ENCODE measurements around the gene GNB3.
"Not testable (repeated sequence)": the region's sequence is repeated elsewhere in the genome, so short reads cannot be mapped to it uniquely, and the experiment has no call there.

The GNB3 gene

DNA sequence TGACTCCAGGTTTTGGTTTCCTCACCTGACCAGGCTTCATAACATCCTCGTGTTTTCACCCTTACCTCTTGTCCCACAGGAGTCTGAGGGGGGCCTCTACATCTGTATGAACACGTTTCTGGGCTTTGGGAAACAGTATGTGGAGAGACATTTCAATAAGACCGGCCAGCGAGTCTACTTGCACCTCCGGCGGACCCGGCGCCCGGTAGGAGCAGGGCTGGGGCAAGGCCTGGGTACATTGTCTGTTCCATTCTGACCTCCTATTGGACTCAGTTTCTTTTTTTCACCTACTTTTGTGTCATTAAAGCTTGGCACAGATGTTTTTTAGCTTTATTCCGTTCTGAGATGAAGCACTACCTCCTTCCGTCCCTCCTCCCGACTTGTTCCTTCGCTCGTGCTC, 14.6 kb downstream of the GNB3 start:
- in situ Hi-C loops (cut with MboI; ENCODE audit: low sequenced_read_pairs) = no loop called here

DNA sequence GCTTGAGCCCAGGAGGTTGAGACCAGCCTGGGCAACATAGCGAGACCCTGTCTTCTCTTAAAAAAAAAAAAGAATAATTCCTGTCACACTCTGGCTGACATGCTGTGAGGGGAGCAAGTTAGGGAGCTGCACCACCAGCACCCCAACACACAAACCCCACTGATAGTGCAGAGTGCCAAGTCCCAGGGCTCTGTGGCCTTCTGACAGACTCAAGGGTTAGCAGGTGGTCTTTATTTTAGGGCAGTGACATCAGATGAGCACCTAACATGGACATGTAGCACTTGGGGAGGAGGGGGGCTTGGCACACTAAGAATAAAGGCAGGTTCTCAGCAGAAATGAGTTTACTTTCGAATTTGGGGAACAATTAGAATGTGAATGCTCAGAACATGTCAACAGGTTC, 18.1 kb downstream of the GNB3 start:
- in situ Hi-C loops (cut with MboI; ENCODE audit: low sequenced_read_pairs) = no loop called here

DNA sequence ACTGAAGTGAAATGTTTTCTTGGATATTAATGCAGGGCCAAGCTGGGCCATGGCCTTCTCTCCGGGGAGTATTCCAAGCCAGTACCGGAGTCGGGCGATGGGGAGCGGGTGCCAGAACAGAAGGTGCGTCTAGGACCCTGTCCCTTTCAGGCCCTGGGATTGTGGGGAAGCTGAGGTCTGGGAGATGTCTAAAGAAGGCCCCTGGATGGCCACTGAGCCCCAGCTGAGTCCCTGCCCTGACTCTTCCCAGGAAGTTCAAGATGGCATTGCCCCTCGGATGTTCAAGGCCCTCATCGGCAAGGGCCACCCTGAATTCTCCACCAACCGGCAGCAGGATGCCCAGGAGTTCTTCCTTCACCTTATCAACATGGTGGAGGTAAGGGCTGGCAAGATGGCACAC, 19.4 kb downstream of the GNB3 start:
- in situ Hi-C loops (cut with MboI; ENCODE audit: low sequenced_read_pairs) = no loop called here

DNA sequence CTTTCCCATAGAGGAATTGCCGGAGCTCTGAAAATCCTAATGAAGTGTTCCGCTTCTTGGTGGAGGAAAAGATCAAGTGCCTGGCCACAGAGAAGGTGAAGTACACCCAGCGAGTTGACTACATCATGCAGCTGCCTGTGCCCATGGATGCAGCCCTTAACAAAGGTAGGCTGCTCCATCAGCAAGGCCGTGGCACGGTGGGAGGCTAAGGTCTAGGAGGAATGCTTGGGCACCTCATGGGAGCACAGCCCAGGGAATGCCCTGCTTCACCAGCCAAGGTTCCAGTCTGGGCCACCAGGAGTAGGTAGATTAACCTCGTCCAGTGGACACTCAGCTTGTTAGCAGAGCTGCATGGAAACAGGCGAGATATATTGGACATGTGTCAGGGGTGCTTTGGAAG, 20.2 kb downstream of the GNB3 start:
- in situ Hi-C loops (cut with MboI; ENCODE audit: low sequenced_read_pairs) = no loop called here

DNA sequence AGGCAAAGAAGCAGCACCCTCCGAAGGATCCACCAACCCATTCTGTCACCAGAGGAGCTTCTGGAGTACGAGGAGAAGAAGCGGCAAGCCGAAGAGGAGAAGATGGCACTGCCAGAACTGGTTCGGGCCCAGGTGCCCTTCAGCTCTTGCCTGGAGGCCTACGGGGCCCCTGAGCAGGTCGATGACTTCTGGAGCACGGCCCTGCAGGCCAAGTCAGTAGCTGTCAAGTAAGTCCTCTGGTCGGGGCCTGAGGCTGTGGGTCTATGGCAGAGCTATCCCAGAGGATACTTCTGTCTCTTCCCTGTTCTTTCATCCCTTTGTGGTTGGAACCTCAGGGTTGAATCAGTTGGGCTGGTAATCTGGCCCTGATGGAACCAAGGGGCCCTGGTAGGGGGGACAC, 20.7 kb downstream of the GNB3 start:
- in situ Hi-C loops (cut with MboI; ENCODE audit: low sequenced_read_pairs) = no loop called here

DNA sequence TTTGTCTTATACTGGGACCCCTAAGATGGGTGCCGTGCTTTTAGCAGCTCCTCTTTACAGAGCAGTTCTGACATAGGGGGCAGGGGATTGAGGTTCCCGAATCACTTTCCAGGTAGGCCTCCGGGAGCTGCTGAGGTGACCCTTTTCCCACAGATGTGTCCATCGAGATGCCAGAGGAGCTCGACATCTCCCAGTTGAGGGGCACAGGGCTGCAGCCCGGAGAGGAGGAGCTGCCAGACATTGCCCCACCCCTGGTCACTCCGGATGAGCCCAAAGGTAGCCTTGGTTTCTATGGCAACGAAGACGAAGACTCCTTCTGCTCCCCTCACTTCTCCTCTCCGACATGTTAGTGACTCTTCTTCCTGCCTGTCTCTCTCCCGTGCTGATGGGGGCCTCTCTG, 22.3 kb downstream of the GNB3 start:
- in situ Hi-C loops (cut with MboI; ENCODE audit: low sequenced_read_pairs) = no loop called here

DNA sequence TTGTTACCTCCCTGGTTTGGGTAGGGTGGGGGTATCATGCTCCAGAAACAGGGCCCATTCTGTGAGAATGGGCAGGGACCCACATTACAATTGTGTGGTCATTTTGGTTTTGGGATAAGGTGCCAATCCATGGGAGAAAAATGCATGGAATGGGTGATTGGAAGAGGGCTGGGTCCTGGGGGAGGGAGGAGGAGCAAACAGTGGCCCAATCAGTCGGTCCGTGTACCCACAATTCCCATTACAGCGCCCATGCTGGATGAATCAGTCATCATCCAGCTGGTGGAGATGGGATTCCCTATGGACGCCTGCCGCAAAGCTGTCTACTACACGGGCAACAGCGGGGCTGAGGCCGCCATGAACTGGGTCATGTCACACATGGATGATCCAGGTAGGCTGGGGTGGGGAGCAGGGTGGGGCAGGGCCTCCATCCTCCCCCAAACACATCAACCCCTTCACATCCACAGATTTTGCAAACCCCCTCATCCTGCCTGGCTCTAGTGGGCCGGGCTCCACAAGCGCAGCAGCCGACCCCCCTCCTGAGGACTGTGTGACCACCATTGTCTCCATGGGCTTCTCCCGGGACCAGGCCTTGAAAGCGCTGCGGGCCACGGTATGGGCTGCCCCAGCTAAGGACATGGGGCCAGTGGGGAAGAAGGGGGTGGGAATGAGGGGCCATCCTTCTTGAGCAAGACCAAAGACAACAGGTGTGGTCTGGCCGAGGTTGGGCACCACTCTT, 23.0 kb downstream of the GNB3 start:
- in situ Hi-C loops (cut with MboI; ENCODE audit: low sequenced_read_pairs) = no loop called here

DNA sequence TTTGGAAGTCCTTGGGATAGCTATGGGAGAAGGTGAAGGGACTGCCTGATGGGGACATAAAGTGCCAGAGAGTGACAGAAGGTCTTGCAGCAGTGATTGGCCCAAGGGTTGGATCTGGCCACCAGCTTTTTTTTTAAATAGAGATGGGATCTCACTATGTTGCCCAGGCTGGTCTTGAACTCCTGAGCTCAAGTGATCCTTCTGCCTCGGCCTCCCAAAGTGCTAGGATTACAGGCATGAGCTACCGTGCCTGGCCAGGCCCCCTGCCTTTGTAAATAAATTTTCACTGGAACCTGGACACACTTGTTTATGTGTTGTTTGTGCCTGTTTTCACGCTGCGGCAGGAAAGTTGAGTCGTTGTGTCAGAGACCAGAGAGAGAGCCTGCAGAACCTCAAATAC, 24.6 kb downstream of the GNB3 start:
- in situ Hi-C loops (cut with MboI; ENCODE audit: low sequenced_read_pairs) = not testable (repeated sequence)

DNA sequence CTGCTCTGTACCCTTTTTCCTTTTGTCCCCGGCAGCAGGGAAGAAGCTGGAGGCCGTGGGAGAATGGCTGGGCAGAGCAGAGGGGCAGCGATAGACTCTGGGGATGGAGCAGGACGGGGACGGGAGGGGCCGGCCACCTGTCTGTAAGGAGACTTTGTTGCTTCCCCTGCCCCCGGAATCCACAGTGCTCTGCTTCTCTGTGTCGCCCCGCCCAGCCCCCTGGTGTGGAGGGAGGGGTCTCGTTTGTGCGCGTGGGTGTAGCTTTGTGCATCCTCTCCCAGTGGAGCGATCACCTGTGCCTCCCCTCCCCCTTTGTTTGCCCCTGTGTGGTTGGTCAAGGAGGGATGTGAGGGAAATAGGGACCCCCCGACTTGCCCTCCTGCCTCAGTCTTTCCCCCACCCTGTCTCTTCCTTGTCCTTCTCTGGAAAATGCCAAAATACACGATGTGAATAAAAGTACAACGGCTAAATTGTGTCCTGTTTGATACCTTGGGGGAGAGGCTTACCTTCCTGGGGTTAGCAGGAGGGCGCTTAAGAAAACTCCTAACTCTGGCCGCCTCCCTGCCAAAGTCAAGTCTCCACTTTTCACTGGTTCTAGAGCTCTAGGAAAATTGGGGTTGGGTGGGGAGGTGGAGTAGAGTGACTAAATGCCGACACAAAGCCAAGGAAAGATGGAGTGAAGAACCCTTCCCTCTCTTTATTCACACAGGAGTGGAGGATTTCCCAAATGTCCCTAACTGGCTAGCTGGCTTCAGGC, 25.6 kb downstream of the GNB3 start:
- in situ Hi-C loops (cut with MboI; ENCODE audit: low sequenced_read_pairs) = no loop called here

DNA sequence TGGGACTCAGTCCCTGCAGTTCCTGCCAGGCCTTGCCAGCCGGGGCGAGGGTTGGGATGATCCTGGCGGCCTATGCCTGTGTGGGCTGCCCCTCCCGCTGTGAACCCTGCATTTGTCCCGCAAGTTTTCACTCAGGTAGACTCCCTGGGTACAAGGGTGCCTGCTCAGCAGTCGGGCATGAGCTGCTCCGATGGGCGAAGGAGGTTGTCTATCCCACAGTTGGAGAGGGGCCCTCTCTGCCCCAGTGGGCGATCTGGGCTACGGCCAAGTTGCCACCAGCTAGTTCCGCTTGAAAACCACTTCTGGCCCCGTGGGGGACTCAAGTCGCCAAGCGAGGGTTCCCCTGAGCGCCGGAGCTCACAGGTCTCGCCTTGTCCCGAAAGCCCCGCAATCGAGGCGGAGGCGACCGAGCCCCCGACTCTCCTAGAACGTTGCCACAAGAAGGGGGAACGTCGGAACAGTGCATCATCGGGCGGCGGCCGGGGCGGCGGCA, 26.2 kb downstream of the GNB3 start:
- in situ Hi-C loops (cut with MboI; ENCODE audit: low sequenced_read_pairs) = no loop called here

DNA sequence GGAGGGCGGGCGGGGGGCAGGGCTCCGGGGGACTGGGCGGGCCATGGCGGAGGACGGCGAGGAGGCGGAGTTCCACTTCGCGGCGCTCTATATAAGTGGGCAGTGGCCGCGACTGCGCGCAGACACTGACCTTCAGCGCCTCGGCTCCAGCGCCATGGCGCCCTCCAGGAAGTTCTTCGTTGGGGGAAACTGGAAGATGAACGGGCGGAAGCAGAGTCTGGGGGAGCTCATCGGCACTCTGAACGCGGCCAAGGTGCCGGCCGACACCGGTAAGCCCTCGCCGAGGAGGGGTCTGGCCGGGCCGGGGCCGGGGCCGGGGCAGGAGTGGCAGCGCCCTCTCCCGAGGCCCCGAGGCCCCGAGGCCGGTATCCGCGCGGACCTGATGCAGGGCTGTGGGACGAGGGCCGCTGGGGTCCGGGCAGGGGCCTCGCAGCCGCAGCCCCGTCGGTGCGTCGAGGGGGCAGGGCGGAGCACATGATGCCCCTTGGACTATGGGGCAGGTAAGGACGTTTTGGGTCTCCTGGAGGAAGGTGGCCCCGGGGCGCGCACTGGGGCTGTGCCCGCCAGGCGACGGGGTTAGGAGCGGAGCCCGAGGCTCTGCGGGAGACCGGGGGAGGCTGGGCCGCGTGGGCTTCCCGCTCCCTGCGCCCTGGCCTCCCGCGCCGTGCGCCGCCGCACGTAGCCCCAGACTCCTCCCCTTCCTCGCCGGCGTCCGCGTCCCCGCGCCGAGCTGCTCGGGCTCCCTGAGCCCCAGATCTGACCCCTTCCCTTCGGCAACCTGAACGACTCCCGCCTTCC, 26.9 kb downstream of the GNB3 start, which contains the start of gene TPI1:
TPI1 (plus strand) TSS at position 119 of the 798 bp plus-strand sequence; CDS start at position 155, 36 bp downstream.
- in situ Hi-C loops (cut with MboI; ENCODE audit: low sequenced_read_pairs) = no loop called here

DNA sequence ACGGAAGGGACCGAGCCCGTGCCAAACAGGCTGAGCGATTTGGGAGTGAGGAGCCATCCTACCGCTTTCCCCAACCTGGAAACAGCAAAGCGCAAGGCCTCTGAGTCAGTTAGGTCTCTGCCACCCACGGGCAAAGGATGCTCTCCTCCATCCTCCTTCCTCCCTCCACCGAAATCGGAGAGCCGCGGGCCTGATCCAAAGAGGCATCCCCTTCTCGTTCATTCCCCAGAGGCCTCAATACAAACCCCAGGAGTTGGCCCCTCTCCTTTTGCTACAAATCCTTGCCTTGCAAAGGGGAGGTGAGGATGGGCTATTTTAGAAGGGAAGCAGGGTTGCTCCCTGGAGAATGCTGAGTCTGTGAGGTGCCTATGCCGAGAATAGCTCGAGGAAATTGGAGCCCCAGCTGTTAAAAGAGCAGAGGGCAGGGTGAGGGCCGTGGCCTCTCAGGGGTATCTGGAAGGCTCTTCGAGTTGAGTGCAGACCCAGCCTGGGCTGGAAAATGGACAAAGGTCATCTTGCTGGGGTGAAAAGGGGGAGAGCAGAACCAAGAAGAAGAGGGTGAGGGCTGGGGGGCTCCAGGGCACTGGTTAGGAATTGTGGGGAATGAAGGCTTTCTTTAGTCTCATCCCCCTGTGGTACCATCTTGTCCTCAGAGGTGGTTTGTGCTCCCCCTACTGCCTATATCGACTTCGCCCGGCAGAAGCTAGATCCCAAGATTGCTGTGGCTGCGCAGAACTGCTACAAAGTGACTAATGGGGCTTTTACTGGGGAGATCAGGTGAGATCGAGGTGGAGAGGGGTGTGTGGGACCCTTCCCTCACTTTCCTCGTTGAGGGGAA, 27.7 kb downstream of the GNB3 start:
- in situ Hi-C loops (cut with MboI; ENCODE audit: low sequenced_read_pairs) = no loop called here

DNA sequence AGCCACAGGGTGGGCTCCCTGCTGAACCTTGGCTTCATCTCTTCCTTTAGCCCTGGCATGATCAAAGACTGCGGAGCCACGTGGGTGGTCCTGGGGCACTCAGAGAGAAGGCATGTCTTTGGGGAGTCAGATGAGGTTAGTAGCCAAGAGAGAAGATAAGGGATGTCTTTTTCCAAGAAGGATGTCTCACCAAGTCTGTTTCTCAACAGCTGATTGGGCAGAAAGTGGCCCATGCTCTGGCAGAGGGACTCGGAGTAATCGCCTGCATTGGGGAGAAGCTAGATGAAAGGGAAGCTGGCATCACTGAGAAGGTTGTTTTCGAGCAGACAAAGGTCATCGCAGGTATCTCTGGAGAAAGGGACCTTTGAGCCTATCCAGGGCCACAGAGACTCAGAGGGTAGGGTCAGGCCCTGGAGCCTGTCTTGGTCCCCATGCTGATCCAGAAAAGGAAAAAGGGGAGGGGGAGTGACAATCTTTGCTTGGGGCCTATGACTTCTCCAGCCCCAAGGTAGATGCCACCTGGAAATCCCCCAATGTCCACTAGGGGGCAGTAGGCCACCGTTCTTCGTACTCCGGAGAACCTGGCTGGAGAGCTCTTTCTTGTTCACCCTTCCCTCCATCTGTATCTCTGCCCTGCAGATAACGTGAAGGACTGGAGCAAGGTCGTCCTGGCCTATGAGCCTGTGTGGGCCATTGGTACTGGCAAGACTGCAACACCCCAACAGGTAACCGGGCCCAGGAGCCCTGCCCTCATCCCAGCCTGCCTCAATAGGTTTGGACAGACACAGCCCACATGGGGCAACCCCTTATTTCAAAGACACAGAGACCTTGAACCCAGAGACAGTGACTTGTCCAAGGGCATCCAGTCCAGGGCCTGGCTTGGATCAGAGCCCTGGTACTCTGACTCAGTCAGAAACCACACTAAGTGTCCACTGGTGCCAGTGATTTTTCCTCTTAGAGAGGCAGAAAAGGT, 28.6 kb downstream of the GNB3 start:
- in situ Hi-C loops (cut with MboI; ENCODE audit: low sequenced_read_pairs) = no loop called here

DNA sequence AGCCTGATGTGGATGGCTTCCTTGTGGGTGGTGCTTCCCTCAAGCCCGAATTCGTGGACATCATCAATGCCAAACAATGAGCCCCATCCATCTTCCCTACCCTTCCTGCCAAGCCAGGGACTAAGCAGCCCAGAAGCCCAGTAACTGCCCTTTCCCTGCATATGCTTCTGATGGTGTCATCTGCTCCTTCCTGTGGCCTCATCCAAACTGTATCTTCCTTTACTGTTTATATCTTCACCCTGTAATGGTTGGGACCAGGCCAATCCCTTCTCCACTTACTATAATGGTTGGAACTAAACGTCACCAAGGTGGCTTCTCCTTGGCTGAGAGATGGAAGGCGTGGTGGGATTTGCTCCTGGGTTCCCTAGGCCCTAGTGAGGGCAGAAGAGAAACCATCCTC, 29.6 kb downstream of the GNB3 start:
- in situ Hi-C loops (cut with MboI; ENCODE audit: low sequenced_read_pairs) = not testable (repeated sequence)

DNA sequence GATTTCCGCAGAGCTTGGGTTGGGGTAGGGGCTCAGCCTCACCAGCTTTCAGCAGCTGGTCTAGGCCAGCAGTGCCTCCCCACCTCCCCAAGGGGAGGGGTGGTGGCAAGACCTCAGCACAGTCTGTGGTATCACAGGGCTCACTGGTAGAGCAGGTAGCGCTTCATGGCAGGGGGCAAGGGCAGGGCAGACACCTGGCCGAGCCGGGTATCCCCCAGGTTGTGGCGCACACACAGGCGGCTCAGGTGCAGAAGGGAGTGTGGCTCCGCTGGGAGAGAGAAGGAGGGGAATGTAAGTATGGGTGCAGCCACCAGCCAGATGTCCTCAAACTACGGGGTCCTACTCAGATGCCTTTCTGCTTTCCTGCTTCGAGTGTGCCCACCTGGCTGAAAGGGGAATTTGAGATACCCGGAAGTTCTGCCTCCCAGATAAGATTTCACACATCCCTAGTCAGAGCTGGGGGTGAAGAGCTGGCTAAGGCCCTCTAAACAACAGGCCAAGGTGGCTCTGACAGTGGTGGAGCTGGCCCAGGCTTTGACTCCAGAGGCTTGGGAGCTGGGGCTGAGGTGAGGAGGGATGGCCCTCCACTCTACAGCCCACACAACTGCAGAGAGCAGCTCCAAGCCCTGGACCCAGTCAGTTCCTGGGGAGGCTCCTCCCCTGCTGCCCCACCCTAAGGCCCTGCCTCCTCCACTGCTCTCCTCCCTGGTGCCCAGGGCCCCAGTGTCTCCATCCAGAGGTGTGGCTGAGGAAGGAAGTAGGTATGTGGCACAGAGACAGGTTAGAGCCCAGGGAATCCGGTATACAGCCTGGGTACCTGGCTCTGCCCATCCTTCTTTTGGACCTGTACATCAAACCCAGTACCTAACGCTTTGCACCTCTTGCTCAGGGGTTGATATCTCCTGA, 30.6 kb downstream of the GNB3 start:
- in situ Hi-C loops (cut with MboI; ENCODE audit: low sequenced_read_pairs) = no loop called here

DNA sequence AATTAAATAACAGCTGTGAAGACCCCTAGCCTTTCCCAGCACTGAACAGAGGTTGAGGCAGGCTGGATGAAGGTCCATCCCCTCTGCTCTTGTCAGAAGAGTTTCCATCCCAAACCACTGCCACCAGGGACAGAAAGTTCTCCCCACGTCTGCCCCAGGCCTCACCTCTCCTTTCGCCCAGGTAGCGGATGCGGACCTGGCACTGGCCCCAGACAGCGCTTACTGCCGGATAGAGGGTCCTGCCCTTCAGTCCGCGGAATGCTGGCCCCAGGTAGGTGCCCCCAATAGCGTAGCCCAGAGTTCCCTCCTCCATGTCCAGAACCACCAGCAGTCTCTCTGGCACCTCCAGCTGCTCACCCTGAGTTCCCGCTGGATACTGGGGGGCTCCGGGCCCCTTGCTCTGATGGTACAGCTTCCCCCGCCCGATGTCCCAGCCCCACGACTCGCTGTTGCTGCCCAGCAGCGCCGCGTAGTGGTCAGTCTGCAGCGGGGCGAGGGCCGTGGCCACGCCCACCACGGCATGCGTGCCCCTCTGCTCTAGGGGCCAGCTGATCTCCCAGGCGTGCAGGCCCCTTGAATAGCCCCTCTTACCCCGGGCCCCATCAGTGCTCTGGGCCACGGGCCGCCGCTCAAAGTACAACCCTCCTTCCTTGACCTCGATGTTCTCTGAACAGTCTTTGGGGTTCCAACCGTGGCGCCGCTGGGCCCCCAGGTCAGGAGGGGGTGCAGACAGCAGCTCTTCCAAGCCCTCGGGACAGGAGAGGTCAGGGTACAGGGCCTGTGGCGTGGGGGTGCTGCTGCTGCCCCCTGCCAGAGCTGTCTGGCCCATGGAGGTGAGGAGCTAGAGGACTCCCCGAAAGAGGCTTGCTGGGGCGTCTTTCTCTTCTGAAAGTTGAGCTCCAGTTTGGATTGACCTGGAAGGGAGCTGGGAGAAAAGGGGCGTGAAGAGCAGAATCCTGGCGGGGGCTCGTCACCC, 31.6 kb downstream of the GNB3 start:
- in situ Hi-C loops (cut with MboI; ENCODE audit: low sequenced_read_pairs) = no loop called here

All from HL-60/S4 treated with phorbol 12-myristate 13-acetate at 8.2 ng/mL for 4 days and 3 days (cell line).